Neuronal stem cell (in vitro differentiated cells): Measurements from ENCODE around the gene NF2.
A peak's percentile ranks its signal among the peaks of the same experiment; 100 is the strongest.
"Not testable (repeated sequence)": the region's sequence is repeated elsewhere in the genome, so short reads cannot be mapped to it uniquely, and the experiment has no call there.

ENCODE experiments used
- DNase-seq: peaks from one replicate; pipeline ENCODE4 v3.0.0-alpha.2; 2013; ENCODE audit warnings: low spot score
- H2AFZ ChIP-seq: one replicate; pipeline ENCODE4 v1.6.1; 2013; ENCODE audit warnings: mild to moderate bottlenecking, low read length, inconsistent platforms
- H2AK5ac ChIP-seq: 2 replicates; pipeline ENCODE4 v1.6.1; 2013; ENCODE audit warnings: low read depth, mild to moderate bottlenecking, inconsistent platforms, low read length, moderate library complexity, mixed read lengths
- H2BK120ac ChIP-seq: 2 replicates; pipeline ENCODE4 v1.6.1; 2013; ENCODE audit warnings: low read depth, mild to moderate bottlenecking, inconsistent platforms, low read length, moderate library complexity, mixed read lengths
- H2BK12ac ChIP-seq: one replicate; pipeline ENCODE4 v1.6.1; 2013; ENCODE audit warnings: low read length, inconsistent platforms
- H2BK15ac ChIP-seq: 2 replicates; pipeline ENCODE4 v1.6.1; 2013; ENCODE audit warnings: mild to moderate bottlenecking, low read length, inconsistent platforms, mixed read lengths
- H2BK5ac ChIP-seq: one replicate; pipeline ENCODE4 v1.6.1; 2013; ENCODE audit warnings: inconsistent platforms, mild to moderate bottlenecking, low read length, moderate library complexity
- H3K14ac ChIP-seq: one replicate; pipeline ENCODE4 v1.6.1; 2013; ENCODE audit warnings: low read length, inconsistent platforms
- H3K18ac ChIP-seq: 2 replicates; pipeline ENCODE4 v1.6.1; 2013; ENCODE audit warnings: low read length, inconsistent platforms
- H3K23ac ChIP-seq: 2 replicates; pipeline ENCODE4 v1.6.1; 2013; ENCODE audit warnings: low read depth, mild to moderate bottlenecking, mixed read lengths, low read length, inconsistent platforms; ENCODE audit not compliant: poor library complexity
- H3K27ac ChIP-seq: replicated peaks from 3 replicates; pipeline ENCODE4 v1.5.1; 2013; ENCODE audit warnings: low read length, inconsistent platforms
- H3K27me3 ChIP-seq, 3 experiments: 2 replicates each; pipeline ENCODE4 v1.6.1; 2013; ENCODE audit warnings: low read length in 3 of 3, mild to moderate bottlenecking in 2 of 3, inconsistent platforms in 1 of 3, low read depth in 1 of 3, mixed read lengths in 1 of 3, moderate library complexity in 1 of 3; ENCODE audit not compliant: control insufficient read depth in 3 of 3, insufficient read depth in 3 of 3
- H3K36me3 ChIP-seq, 2 donors: replicated peaks in 1 of 2; 2 replicates each; pipeline ENCODE4 v1.6.1; 2013; ENCODE audit warnings: low read length in 2 of 2; ENCODE audit not compliant: control insufficient read depth in 2 of 2, insufficient read depth in 2 of 2
- H3K4ac ChIP-seq: 2 replicates; pipeline ENCODE4 v1.6.1; 2013; ENCODE audit warnings: inconsistent platforms, mild to moderate bottlenecking, low read length, moderate library complexity
- H3K4me1 ChIP-seq, 2 donors: 1 replicate in 1 of 2; 2 replicates in 1 of 2; pipeline ENCODE4 v1.6.1; 2013; ENCODE audit warnings: low read length in 2 of 2, low read depth in 1 of 2; ENCODE audit not compliant: control insufficient read depth in 2 of 2, insufficient read depth in 1 of 2
- H3K4me2 ChIP-seq: one replicate; pipeline ENCODE4 v1.6.1; 2013; ENCODE audit warnings: mild to moderate bottlenecking, low read length, inconsistent platforms; ENCODE audit not compliant: insufficient read depth, poor library complexity, severe bottlenecking
- H3K4me3 ChIP-seq, 2 donors: 2 replicates each; pipeline ENCODE4 v1.5.1; 2013; ENCODE audit warnings: low read length in 2 of 2, mild to moderate bottlenecking in 2 of 2, inconsistent platforms in 1 of 2, moderate library complexity in 1 of 2
- H3K79me1 ChIP-seq: one replicate; pipeline ENCODE4 v1.6.1; 2013; ENCODE audit warnings: low read depth, mild to moderate bottlenecking, inconsistent platforms, low read length, moderate library complexity
- H3K9ac ChIP-seq: one replicate; pipeline ENCODE4 v1.6.1; 2013; ENCODE audit warnings: mild to moderate bottlenecking, low read depth, low read length, inconsistent platforms; ENCODE audit not compliant: poor library complexity
- H3K9me3 ChIP-seq, 2 donors: replicated peaks in 1 of 2; 2 replicates each; pipeline versions ENCODE3 to v1.6.1; 2013; ENCODE audit warnings: low read length in 2 of 2, mild to moderate bottlenecking in 2 of 2, inconsistent platforms in 1 of 2, low read depth in 1 of 2, mixed read lengths in 1 of 2, moderate library complexity in 1 of 2; ENCODE audit not compliant: control insufficient read depth in 2 of 2, insufficient read depth in 1 of 2
- H4K8ac ChIP-seq: one replicate; pipeline ENCODE4 v1.6.1; 2013; ENCODE audit warnings: low read depth, mild to moderate bottlenecking, inconsistent platforms, low read length, moderate library complexity
- H4K91ac ChIP-seq: one replicate; pipeline ENCODE4 v1.6.1; 2013; ENCODE audit warnings: low read length, low read depth, mild to moderate bottlenecking, inconsistent platforms; ENCODE audit not compliant: poor library complexity
- WGBS, 2 donors: extraction: QIAGEN DNeasy Blood & Tissue Kit; methylation state at CpG; one replicate each; pipeline ENCODE4 v1.1.7; 2013; ENCODE audit warnings: missing lambda C conversion rate in 2 of 2, mixed read lengths in 1 of 2; ENCODE audit not compliant: insufficient read length in 2 of 2, insufficient replicate concordance in 1 of 2; ENCODE audit errors: extremely low coverage in 2 of 2; 5-methylcytosine and 5-hydroxymethylcytosine counted together

NF2 gene

GRCh38 chr22:29597871-29598683, 5.4 kb upstream of the NF2 start:
- peak overlapping the region; percentile 41 for H2BK12ac ChIP-seq
- not testable (repeated sequence) for H4K8ac ChIP-seq, H3K23ac ChIP-seq, H4K91ac ChIP-seq, H3K9me3 ChIP-seq, H3K27ac ChIP-seq, H2BK5ac ChIP-seq, DNase-seq, H3K14ac ChIP-seq, H3K18ac ChIP-seq, H2BK120ac ChIP-seq, H3K4me1 ChIP-seq, H3K4ac ChIP-seq, H3K79me1 ChIP-seq, H2BK15ac ChIP-seq, H3K36me3 ChIP-seq, H3K4me3 ChIP-seq, H3K27me3 ChIP-seq
- H2AFZ ChIP-seq: peak overlapping the region; percentile 75
- peak overlapping the region; percentile 18 for H3K4me2 ChIP-seq
- H2AK5ac ChIP-seq: peak overlapping the region; percentile 56
- H3K9ac ChIP-seq: peak overlapping the region; percentile 44
- no CpG with 5 or more reads among the region's 57 CpGs for WGBS, 2 donors

- H2BK12ac ChIP-seq: no peak overlapping the region
- no peak overlapping the region for H2BK5ac ChIP-seq
- DNase-seq: no peak
- peak overlapping the region; percentile 75 for H2AFZ ChIP-seq
- no peaks in the 10 kb centered on the region for H3K79me1 ChIP-seq
- H3K4ac ChIP-seq: no peak overlapping the region
- no peak overlapping the region for H3K4me2 ChIP-seq
- no peak overlapping the region for H4K91ac ChIP-seq
- no peak overlapping the region for H3K27ac ChIP-seq
- no peak overlapping the region for H3K14ac ChIP-seq
- H3K23ac ChIP-seq: no peak overlapping the region
- H3K9ac ChIP-seq: no peak overlapping the region
- H2BK120ac ChIP-seq: no peak overlapping the region
- H3K4me3 ChIP-seq: no peak overlapping the region
- peaks cover 0 to 4% of the 10 kb centered on the region in 2 donors for H3K9me3 ChIP-seq
- H2AK5ac ChIP-seq: peak overlapping the region; percentile 56
- H3K27me3 ChIP-seq: no peaks in the 10 kb centered on the region
- no CpG with 5 or more reads among the region's 3 CpGs for WGBS, 2 donors
- H3K36me3 ChIP-seq: no peaks in the 10 kb centered on the region
- no peak overlapping the region for H4K8ac ChIP-seq
- H3K18ac ChIP-seq: no peak overlapping the region
- no peak overlapping the region for H2BK15ac ChIP-seq
- H3K4me1 ChIP-seq: no peaks in the 10 kb centered on the region
Observed at GRCh38 chr22:29598684-29599020, 4.8 kb upstream of the NF2 start.

- H3K4me2 ChIP-seq: peak overlapping the region; percentile 95
- H3K18ac ChIP-seq: no peak overlapping the region
- no peak overlapping the region for H4K91ac ChIP-seq
- H3K4ac ChIP-seq: no peak overlapping the region
- no peak overlapping the region for H2BK5ac ChIP-seq
- H2AFZ ChIP-seq: peak overlapping the region; percentile 97
- peak overlapping the region; percentile 74 for H2BK15ac ChIP-seq
- peak overlapping the region; percentile 59 for H3K27ac ChIP-seq
- peak overlapping the region; percentile 66 to 94 for H3K4me3 ChIP-seq
- no peak overlapping the region for H4K8ac ChIP-seq
- peaks cover 1 to 2% of the 10 kb centered on the region in 2 donors for H3K4me1 ChIP-seq
- no CpG with 5 or more reads among the region's 12 CpGs for WGBS, 2 donors
- no peak overlapping the region for H2AK5ac ChIP-seq
- no peaks in the 10 kb centered on the region for H3K27me3 ChIP-seq
- H2BK12ac ChIP-seq: no peak overlapping the region
- H3K9ac ChIP-seq: peak overlapping the region; percentile 85
- DNase-seq: no peak
- no peak overlapping the region for H3K14ac ChIP-seq
- H3K23ac ChIP-seq: no peak overlapping the region
- peaks cover 0 to 10% of the 10 kb centered on the region in 2 donors for H3K36me3 ChIP-seq
- peaks cover 0 to 4% of the 10 kb centered on the region in 2 donors for H3K9me3 ChIP-seq
- H3K79me1 ChIP-seq: no peaks in the 10 kb centered on the region
- no peak overlapping the region for H2BK120ac ChIP-seq
Observed at GRCh38 chr22:29604076-29604360, 585 bp downstream of the NF2 start.

- Histone ChIP-seq H3K23ac (no peak overlapping the region), H2BK12ac (no peak overlapping the region), H4K91ac (no peak overlapping the region), H3K14ac (no peak overlapping the region), H3K4ac (no peak overlapping the region), H3K36me3 (peaks cover 0 to 10% of the 10 kb centered on the region in 2 donors), H3K18ac (no peak overlapping the region), H4K8ac (no peak overlapping the region), H2BK120ac (no peak overlapping the region), H3K4me2 (no peak overlapping the region), H3K79me1 (no peaks in the 10 kb centered on the region), H3K27me3 (no peaks in the 10 kb centered on the region), H2BK15ac (no peak overlapping the region), H3K4me1 (peaks cover 1 to 2% of the 10 kb centered on the region in 2 donors), H2BK5ac (no peak overlapping the region), H3K9ac (no peak overlapping the region), H3K27ac (no peak overlapping the region), H3K4me3 (no peak overlapping the region), H3K9me3 (peaks cover 0 to 7% of the 10 kb centered on the region in 2 donors), H2AK5ac (no peak overlapping the region), H2AFZ (no peak overlapping the region)
- no CpG with 5 or more reads among the region's 5 CpGs for WGBS, 2 donors
- no peak for DNase-seq
Observed at GRCh38 chr22:29605527-29605850, 2.1 kb downstream of the NF2 start.
